C4-2B (cell line): ENCODE measurements around the gene MYO1H.

Experiments
- CTCF ChIP-seq: fragments of 450-650 bp; conservative IDR thresholded peaks from 2 replicates; pipeline ENCODE4 v1.5.1; 2017; ENCODE audit warnings: mild to moderate bottlenecking
- ZFX ChIP-seq: fragments of 450-650 bp; IDR thresholded peaks from 2 replicates; pipeline ENCODE4 v1.6.1; 2017

- TF ChIP-seq CTCF (no peak), ZFX (no peak)
Measured at GRCh38 chr12:109460538-109460937, 112.8 kb downstream of the MYO1H start.
